Stomach smooth muscle (tissue), 2 donors: ENCODE data around the gene TIMM10B.
A peak's percentile ranks its signal among the peaks of the same experiment; 100 is the strongest.

Experiments used
- H3K27ac ChIP-seq: one replicate; pipeline ENCODE4 v1.7.0; 2013; ENCODE audit warnings: mild to moderate bottlenecking, low read length, inconsistent platforms
- H3K27me3 ChIP-seq, 2 donors: one replicate each; pipeline ENCODE4 v1.7.0; 2013; ENCODE audit warnings: low read length in 2 of 2; ENCODE audit not compliant: insufficient read depth in 2 of 2, control insufficient read depth in 1 of 2
- H3K36me3 ChIP-seq, 2 donors: one replicate each; pipeline ENCODE4 v1.7.0; 2013; ENCODE audit warnings: low read length in 2 of 2; ENCODE audit not compliant: control insufficient read depth in 2 of 2, insufficient read depth in 2 of 2
- H3K4me1 ChIP-seq: one replicate; pipeline ENCODE4 v1.7.0; 2013; ENCODE audit warnings: low read length; ENCODE audit not compliant: control insufficient read depth, insufficient read depth
- H3K4me3 ChIP-seq, 2 donors: one replicate each; pipeline ENCODE4 v1.7.0; 2013; ENCODE audit warnings: low read length in 2 of 2
- H3K9ac ChIP-seq, 2 donors: one replicate each; pipeline ENCODE4 v1.7.0; 2013; ENCODE audit warnings: low read length in 2 of 2, mild to moderate bottlenecking in 1 of 2
- H3K9me3 ChIP-seq, 2 donors: one replicate each; pipeline ENCODE4 v1.7.0; 2013; ENCODE audit warnings: low read length in 2 of 2; ENCODE audit not compliant: control insufficient read depth in 2 of 2
- donor health status: healthy.
- donor health status: Pancreatic carcinoma.

TIMM10B gene

GRCh38 chr11:6481012-6481923 is at the start of gene TIMM10B, which contains the start of gene ARFIP2:
Gene TIMM10B (plus strand): TSS chr11:6481501. CDS start chr11:6481517, 16 bp downstream.
Gene ARFIP2 (minus strand): TSS chr11:6481331. CDS start chr11:6480421, 910 bp downstream.
- peaks cover 41 to 52% of the 10 kb centered on the region in 2 donors for H3K36me3 ChIP-seq

GRCh38 chr11:6431861-6432260 is 49.4 kb upstream of the TIMM10B start:
- Histone ChIP-seq H3K4me1 (no peaks in the 10 kb centered on the region), H3K27ac (no peak overlapping the region), H3K4me3 (no peak overlapping the region), H3K27me3 (no peaks in the 10 kb centered on the region), H3K36me3 (peaks cover 0 to 2% of the 10 kb centered on the region in 2 donors), H3K9me3 (no peaks in the 10 kb centered on the region), H3K9ac (no peak overlapping the region)

More at GRCh38 chr11:6481012-6481923, at the start of gene TIMM10B, which contains the start of gene ARFIP2:
- peak within 1 kb of the TSS; percentile 89 to 98 for H3K9ac ChIP-seq
- H3K4me1 ChIP-seq, result peaks cover 29% of the 10 kb centered on the region
- peak within 1 kb of the TSS; percentile 92 for H3K27ac ChIP-seq
- peak within 1 kb of the TSS; percentile 95 to 99 for H3K4me3 ChIP-seq
- H3K27me3 ChIP-seq, result no peaks in the 10 kb centered on the region
- H3K9me3 ChIP-seq, result no peaks in the 10 kb centered on the region

DNA sequence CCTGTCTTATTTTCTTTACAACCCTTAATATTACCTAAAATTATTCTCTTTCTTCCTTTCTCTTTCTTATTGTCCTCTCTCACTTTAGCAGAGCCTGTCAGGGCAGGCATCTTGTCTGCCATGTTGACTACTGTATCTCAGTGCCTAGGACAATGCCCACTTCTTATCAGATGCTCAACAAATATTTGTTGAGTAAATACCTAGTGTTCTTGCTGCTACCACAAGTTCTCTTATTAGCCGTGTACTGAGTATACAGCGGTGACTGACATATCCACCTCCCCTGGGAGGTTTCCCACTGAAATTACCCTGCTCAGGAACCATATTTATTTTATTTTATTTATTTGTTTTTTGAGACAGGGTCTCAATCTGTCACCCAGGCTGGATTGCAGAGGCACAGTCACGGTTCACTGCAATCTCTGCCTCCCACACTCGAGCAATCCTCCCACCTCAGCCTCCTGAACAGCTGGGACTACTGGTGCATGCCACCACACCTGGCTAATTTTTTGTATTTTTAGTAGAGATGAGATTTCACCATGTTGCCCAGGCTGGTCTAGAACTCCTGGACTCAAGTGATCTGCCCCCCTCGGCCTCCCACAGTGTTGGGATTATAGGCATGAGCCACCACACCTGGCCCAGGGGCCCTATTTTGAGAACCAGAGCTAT is 47.2 kb upstream of the TIMM10B start:
- Histone ChIP-seq H3K9ac (no peak overlapping the region), H3K27me3 (no peaks in the 10 kb centered on the region), H3K27ac (no peak overlapping the region), H3K4me3 (no peak overlapping the region), H3K9me3 (no peaks in the 10 kb centered on the region), H3K36me3 (peaks cover 0 to 2% of the 10 kb centered on the region in 2 donors), H3K4me1 (no peaks in the 10 kb centered on the region)

- Histone ChIP-seq H3K9me3 (no peaks in the 10 kb centered on the region), H3K9ac (no peak overlapping the region), H3K27ac (no peak overlapping the region), H3K4me1 (peaks cover 3% of the 10 kb centered on the region), H3K27me3 (no peaks in the 10 kb centered on the region), H3K4me3 (no peak overlapping the region), H3K36me3 (peaks cover 0 to 2% of the 10 kb centered on the region in 2 donors)
Observed at GRCh38 chr11:6437423-6437822, 43.9 kb upstream of the TIMM10B start.

- H3K27ac ChIP-seq, result no peak overlapping the region
- H3K4me1 ChIP-seq, result peaks cover 3% of the 10 kb centered on the region
- no peak overlapping the region for H3K9ac ChIP-seq
- H3K36me3 ChIP-seq, result peaks cover 0 to 2% of the 10 kb centered on the region in 2 donors
- H3K4me3 ChIP-seq, result no peak overlapping the region
- H3K27me3 ChIP-seq, result no peaks in the 10 kb centered on the region
- H3K9me3 ChIP-seq, result no peaks in the 10 kb centered on the region
Observed at GRCh38 chr11:6437993-6438392, 43.3 kb upstream of the TIMM10B start.

- Histone ChIP-seq H3K27me3 (no peaks in the 10 kb centered on the region), H3K27ac (no peak overlapping the region), H3K4me3 (no peak overlapping the region), H3K36me3 (peaks cover 0 to 2% of the 10 kb centered on the region in 2 donors), H3K9me3 (no peaks in the 10 kb centered on the region), H3K9ac (peak overlapping the region in 1 of 2 donors; percentile 21), H3K4me1 (peaks cover 3% of the 10 kb centered on the region)
Observed at GRCh38 chr11:6438979-6439571, 42.2 kb upstream of the TIMM10B start.

GRCh38 chr11:6440906-6441358 is 40.4 kb upstream of the TIMM10B start, which contains the start of gene HPX:
Gene HPX (minus strand): TSS chr11:6440987. CDS start chr11:6440963, 24 bp downstream.
- peak within 1 kb of the TSS in 1 of 2 donors; percentile 5 for H3K9ac ChIP-seq
- H3K9me3 ChIP-seq, result no peaks in the 10 kb centered on the region
- no peaks in the 10 kb centered on the region for H3K27me3 ChIP-seq
- no peak within 1 kb of the TSS for H3K27ac ChIP-seq
- no peak within 1 kb of the TSS for H3K4me3 ChIP-seq
- peaks cover 0 to 2% of the 10 kb centered on the region in 2 donors for H3K36me3 ChIP-seq
- H3K4me1 ChIP-seq, result peaks cover 3% of the 10 kb centered on the region

DNA sequence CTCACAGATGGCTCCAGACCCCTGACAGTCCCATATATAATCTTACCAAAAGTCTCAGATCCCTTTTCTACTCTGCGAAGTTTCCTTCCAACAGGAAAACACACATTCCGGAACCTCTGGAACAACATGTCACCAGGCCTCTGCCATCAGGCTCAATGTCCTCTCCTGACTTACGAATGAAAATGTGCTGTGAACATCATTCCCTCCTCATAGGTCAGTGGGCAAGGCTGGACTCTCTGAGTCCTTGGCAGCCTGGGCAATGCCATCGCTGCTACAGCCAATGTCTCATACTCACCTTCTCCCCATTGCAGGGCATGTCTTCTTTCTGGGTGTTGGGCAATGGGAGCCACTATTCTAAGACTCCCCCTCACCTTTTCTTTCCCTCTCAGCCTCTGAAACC is 38.9 kb upstream of the TIMM10B start:
- H3K27ac ChIP-seq, result no peak overlapping the region
- no peaks in the 10 kb centered on the region for H3K36me3 ChIP-seq
- H3K9me3 ChIP-seq, result no peaks in the 10 kb centered on the region
- no peak overlapping the region for H3K4me3 ChIP-seq
- peaks cover 3% of the 10 kb centered on the region for H3K4me1 ChIP-seq
- H3K9ac ChIP-seq, result no peak overlapping the region
- no peaks in the 10 kb centered on the region for H3K27me3 ChIP-seq

DNA sequence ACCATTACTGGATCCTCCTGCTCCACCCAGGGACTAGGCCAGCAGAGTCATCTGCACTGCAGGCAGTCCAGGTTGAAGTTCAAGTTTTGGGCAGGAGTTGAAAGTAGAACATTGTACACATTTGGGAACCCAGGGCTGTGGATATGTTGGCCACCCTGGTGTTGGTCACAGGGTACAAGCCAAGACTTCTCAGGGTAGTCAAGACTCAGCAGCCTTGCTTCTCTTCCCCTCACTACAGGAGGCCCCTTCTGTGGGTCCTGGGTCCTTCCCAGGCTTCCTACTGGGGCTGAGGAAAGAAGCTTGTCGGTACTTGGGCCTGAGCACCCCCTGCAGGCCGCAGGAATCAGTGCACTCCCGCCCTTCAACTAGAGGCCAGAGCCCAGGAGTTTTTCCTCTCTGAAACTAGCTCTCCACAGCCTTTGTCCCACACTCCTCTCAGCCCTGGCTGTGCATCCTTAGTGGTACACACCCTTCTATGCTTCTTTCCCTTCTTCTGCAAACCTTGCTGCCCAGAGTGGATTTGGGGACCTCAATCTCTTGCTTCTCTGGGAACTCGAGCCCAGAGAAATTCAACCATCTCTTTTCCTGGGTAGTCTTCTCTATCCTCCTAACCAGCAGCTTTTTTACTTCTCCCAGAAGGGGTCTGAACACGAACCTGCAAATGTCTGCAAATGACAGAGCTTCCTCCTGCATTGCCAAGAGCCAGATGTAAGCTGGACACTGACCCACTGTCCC is 37.9 kb upstream of the TIMM10B start:
- no peak overlapping the region for H3K27ac ChIP-seq
- H3K9ac ChIP-seq, result no peak overlapping the region

DNA sequence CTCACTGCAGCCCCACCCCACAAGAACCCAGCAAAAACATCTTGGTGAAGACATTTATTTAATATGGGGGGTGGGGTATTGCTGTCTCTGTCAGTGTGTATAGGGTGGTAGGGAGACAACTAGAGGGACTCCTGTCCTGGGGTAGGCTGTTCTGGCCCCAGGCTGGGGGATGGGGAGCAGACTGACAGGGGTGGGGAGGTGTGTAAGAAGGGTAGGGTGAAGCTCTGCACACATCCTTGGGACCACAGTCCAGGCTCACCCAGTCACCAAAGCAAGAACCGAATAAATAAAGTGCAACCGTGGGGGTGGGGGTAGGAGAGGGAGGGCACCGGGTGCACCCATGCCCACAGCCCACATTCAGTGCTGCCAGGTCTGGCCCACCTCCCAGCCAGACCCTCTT is 32.7 kb upstream of the TIMM10B start:
- no peak overlapping the region for H3K9ac ChIP-seq
- no peaks in the 10 kb centered on the region for H3K9me3 ChIP-seq
- H3K27me3 ChIP-seq, result no peaks in the 10 kb centered on the region
- H3K4me1 ChIP-seq, result no peaks in the 10 kb centered on the region
- no peak overlapping the region for H3K4me3 ChIP-seq
- H3K36me3 ChIP-seq, result peaks cover 39 to 41% of the 10 kb centered on the region in 2 donors
- no peak overlapping the region for H3K27ac ChIP-seq

More for the DNA sequence above, 37.9 kb upstream of the TIMM10B start:
- Histone ChIP-seq H3K9me3 (no peaks in the 10 kb centered on the region), H3K36me3 (peaks cover 2 to 5% of the 10 kb centered on the region in 2 donors), H3K27me3 (no peaks in the 10 kb centered on the region), H3K4me3 (no peak overlapping the region), H3K4me1 (peaks cover 3% of the 10 kb centered on the region)
